Suprapubic skin (tissue), 4 donors: ENCODE results near the gene MFNG. TPM values are rescaled to one million over a fixed set of nuclear protein-coding genes. Genes with fewer than 3 reads are reported as not detected.

Source experiments
- DNase-seq, 2 donors: peaks; one replicate each; pipeline ENCODE4 v3.0.0-alpha.2; 2019; ENCODE audit warnings: low spot score in 2 of 2
- H3K27ac ChIP-seq: fragments of 200-600 bp; sonication (generic); one replicate; pipeline ENCODE4 v1.5.1; 2019
- H3K27me3 ChIP-seq: fragments of 200-600 bp; sonication (generic); one replicate; pipeline ENCODE4 v1.5.1; 2019
- H3K36me3 ChIP-seq: fragments of 200-600 bp; sonication (generic); one replicate; pipeline ENCODE4 v1.5.1; 2019
- H3K4me1 ChIP-seq: fragments of 200-600 bp; sonication (generic); one replicate; pipeline ENCODE4 v1.5.1; 2019
- H3K4me3 ChIP-seq: fragments of 200-600 bp; sonication (generic); one replicate; pipeline ENCODE4 v1.5.1; 2019; ENCODE audit warnings: mild to moderate bottlenecking
- H3K9me3 ChIP-seq: fragments of 200-600 bp; sonication (generic); one replicate; pipeline ENCODE4 v1.5.1; 2019
- CTCF ChIP-seq, 2 donors: fragments of 200-600 bp in 1 of 2; fragments of 450-650 bp in 1 of 2; sonication (generic) in 1 of 2; IDR thresholded peaks; one replicate each; pipeline ENCODE4 v1.5.1; 2016 to 2019; ENCODE audit warnings: antibody characterized with exemption in 2 of 2, mild to moderate bottlenecking in 1 of 2, moderate library complexity in 1 of 2
- EP300 ChIP-seq: sonication (generic); formaldehyde crosslinking; IDR thresholded peaks from one replicate; pipeline ENCODE4 v1.6.1; 2017; ENCODE audit warnings: antibody characterized with exemption
- POLR2A ChIP-seq, 2 donors: fragments of 450-650 bp; IDR thresholded peaks; one replicate each; pipeline ENCODE4 v1.6.1; 2017; ENCODE audit warnings: antibody characterized with exemption in 2 of 2, mild to moderate bottlenecking in 2 of 2, moderate library complexity in 2 of 2
- POLR2AphosphoS5 ChIP-seq, 3 donors: sonication (generic); formaldehyde crosslinking; IDR thresholded peaks; one replicate each; pipeline ENCODE4 v1.6.1; 2017; ENCODE audit warnings: antibody characterized with exemption in 3 of 3
- WGBS: methylation state at CpG from one replicate; pipeline ENCODE4 v1.1.5; 2018; 5-methylcytosine and 5-hydroxymethylcytosine counted together
- total RNA-seq, 4 donors: library from RNA; depleted of rRNA; stranded (reverse); fragments of >200 nt; gene quantifications; one replicate each; pipeline ENCODE4 v1.1.0, GENCODE V29; 2016

MFNG gene
- total RNA-seq, 4 donors from 2014 or later: 3.5 to 8.6 (median 4.9) TPM

GRCh38 chr22:37442537-37442936 is 43.6 kb downstream of the MFNG start:
- H3K4me3 ChIP-seq: no peak overlapping the region
- peaks cover 78% of the 10 kb centered on the region for H3K27me3 ChIP-seq
- peaks cover 7% of the 10 kb centered on the region for H3K9me3 ChIP-seq
- no peak overlapping the region for H3K27ac ChIP-seq
- no peaks in the 10 kb centered on the region for H3K4me1 ChIP-seq
- 81% methylated on average over 2 of the region's 2 CpGs for WGBS
- no peaks in the 10 kb centered on the region for H3K36me3 ChIP-seq
- no peak for DNase-seq
- no peak for TF ChIP-seq CTCF (IDR thresholded peaks at IDR 0.05)
- TF ChIP-seq EP300: no peak
- no peak for TF ChIP-seq POLR2AphosphoS5 (IDR thresholded peaks at IDR 0.05)
- TF ChIP-seq POLR2A (IDR thresholded peaks at IDR 0.05): no peak

- H3K4me3 ChIP-seq: no peak overlapping the region
- peaks cover 7% of the 10 kb centered on the region for H3K9me3 ChIP-seq
- TF ChIP-seq EP300 (no peak), CTCF (IDR thresholded peaks at IDR 0.05) (no peak)
- H3K36me3 ChIP-seq: no peaks in the 10 kb centered on the region
- 72% methylated on average over 8 of the region's 8 CpGs for WGBS
- H3K27ac ChIP-seq: no peak overlapping the region
- H3K27me3 ChIP-seq: peaks cover 78% of the 10 kb centered on the region
- DNase-seq: no peak
- no peaks in the 10 kb centered on the region for H3K4me1 ChIP-seq
Measured at GRCh38 chr22:37442135-37442534, 44.0 kb downstream of the MFNG start.

GRCh38 chr22:37440875-37441274 is 45.3 kb downstream of the MFNG start:
- TF ChIP-seq POLR2A (IDR thresholded peaks at IDR 0.05): no peak
- TF ChIP-seq POLR2AphosphoS5 (IDR thresholded peaks at IDR 0.05): no peak
- TF ChIP-seq EP300: no peak
- TF ChIP-seq CTCF (IDR thresholded peaks at IDR 0.05): no peak
- WGBS: 88% methylated on average over 4 of the region's 4 CpGs
- Histone ChIP-seq H3K27me3 (peaks cover 73% of the 10 kb centered on the region), H3K36me3 (no peaks in the 10 kb centered on the region), H3K4me3 (no peak overlapping the region), H3K9me3 (peaks cover 7% of the 10 kb centered on the region), H3K27ac (no peak overlapping the region), H3K4me1 (no peaks in the 10 kb centered on the region)
- DNase-seq: no peak

GRCh38 chr22:37439347-37439746 is 46.8 kb downstream of the MFNG start:
- H3K9me3 ChIP-seq: peaks cover 7% of the 10 kb centered on the region
- H3K4me1 ChIP-seq: no peaks in the 10 kb centered on the region
- no peak for DNase-seq
- no peaks in the 10 kb centered on the region for H3K36me3 ChIP-seq
- H3K4me3 ChIP-seq: no peak overlapping the region
- peaks cover 75% of the 10 kb centered on the region for H3K27me3 ChIP-seq
- H3K27ac ChIP-seq: no peak overlapping the region
- WGBS: 86% methylated on average over 5 of the region's 5 CpGs
- no peak for TF ChIP-seq EP300
- no peak for TF ChIP-seq CTCF (IDR thresholded peaks at IDR 0.05)
- TF ChIP-seq POLR2AphosphoS5 (IDR thresholded peaks at IDR 0.05): no peak
- no peak for TF ChIP-seq POLR2A (IDR thresholded peaks at IDR 0.05)

- H3K4me1 ChIP-seq: no peaks in the 10 kb centered on the region
- WGBS: 93% methylated on average over 5 of the region's 5 CpGs
- TF ChIP-seq EP300 (no peak), POLR2AphosphoS5 (IDR thresholded peaks at IDR 0.05) (no peak)
- no peak for DNase-seq
- peaks cover 6% of the 10 kb centered on the region for H3K9me3 ChIP-seq
- peaks cover 82% of the 10 kb centered on the region for H3K27me3 ChIP-seq
- H3K36me3 ChIP-seq: no peaks in the 10 kb centered on the region
- no peak overlapping the region for H3K4me3 ChIP-seq
- H3K27ac ChIP-seq: no peak overlapping the region
Measured at GRCh38 chr22:37435970-37436603, 50.1 kb downstream of the MFNG start.

- H3K27me3 ChIP-seq: peaks cover 88% of the 10 kb centered on the region
- TF ChIP-seq CTCF (IDR thresholded peaks at IDR 0.05) (no peak), EP300 (no peak), POLR2AphosphoS5 (IDR thresholded peaks at IDR 0.05) (no peak), POLR2A (IDR thresholded peaks at IDR 0.05) (no peak)
- 43% methylated on average over 6 of the region's 11 CpGs for WGBS
Measured at GRCh38 chr22:37433786-37434185, 52.4 kb downstream of the MFNG start.

More at GRCh38 chr22:37433786-37434185, 52.4 kb downstream of the MFNG start:
- H3K36me3 ChIP-seq: no peaks in the 10 kb centered on the region
- no peak overlapping the region for H3K27ac ChIP-seq
- H3K4me1 ChIP-seq: no peaks in the 10 kb centered on the region
- H3K4me3 ChIP-seq: no peak overlapping the region
- no peaks in the 10 kb centered on the region for H3K9me3 ChIP-seq
- DNase-seq: no peak
